PC-9 (cell line): ENCODE measurements around the gene PEX14. TPM values are rescaled to one million over a fixed set of nuclear protein-coding genes. Genes with fewer than 3 reads are reported as not detected.

Experiments used
- BruUV-seq: library from RNA; stranded (reverse); fragments of 400-500 nt; replicated peaks from 2 replicates; lab custom pipeline; 2021; lab: Mats Ljungman, UMichigan
- CTCF ChIA-PET: fragments of 300-600 bp; sonication (Branson Sonifier 250); formaldehyde crosslinking; loops from one replicate; lab custom pipeline; 2022; ENCODE audit warnings: antibody characterized with exemption; lab: Charles Lee
- POLR2A ChIA-PET: fragments of 300-600 bp; sonication (Branson Sonifier 250); formaldehyde crosslinking; loops from one replicate; lab custom pipeline; 2022; ENCODE audit warnings: antibody characterized with exemption; ENCODE audit not compliant: unreplicated experiment; lab: Charles Lee
- DNase-seq, 2 experiments: peaks; one replicate each; pipeline versions ENCODE4 v3.0.0 to v3.0.0-alpha.2; 2015 to 2022; ENCODE audit warnings: mixed read lengths in 1 of 2
- H2AFZ ChIP-seq: fragments of 200-600 bp; sonication (generic); 2 replicates; pipeline ENCODE4 v1.8.1; 2017; ENCODE audit warnings: antibody characterized with exemption
- H3F3A ChIP-seq: fragments of 200-600 bp; sonication (generic); 2 replicates; pipeline ENCODE4 v1.8.1; 2017; ENCODE audit warnings: antibody characterized with exemption, mild to moderate bottlenecking, low read depth; ENCODE audit not compliant: insufficient read depth
- H3K27ac ChIP-seq: fragments of 200-600 bp; sonication (generic); 2 replicates; pipeline ENCODE4 v1.6.1; 2016; ENCODE audit warnings: mixed run types
- H3K27me3 ChIP-seq: fragments of 200-600 bp; sonication (generic); 2 replicates; pipeline ENCODE4 v1.6.1; 2016; ENCODE audit warnings: low read depth, mixed run types; ENCODE audit not compliant: insufficient read depth
- H3K36me3 ChIP-seq: fragments of 200-600 bp; sonication (generic); 2 replicates; pipeline ENCODE4 v1.6.1; 2016; ENCODE audit warnings: low read depth, mixed run types
- H3K4me1 ChIP-seq: fragments of 200-600 bp; sonication (generic); replicated peaks from 2 replicates; pipeline ENCODE4 v1.6.1; 2016; ENCODE audit warnings: mixed run types; ENCODE audit not compliant: insufficient read depth
- H3K4me2 ChIP-seq: fragments of 200-600 bp; sonication (generic); 2 replicates; pipeline ENCODE4 v1.6.1; 2017; ENCODE audit warnings: mixed run types
- H3K4me3 ChIP-seq: fragments of 200-600 bp; sonication (generic); 2 replicates; pipeline ENCODE4 v1.6.1; 2016; ENCODE audit warnings: mixed run types
- H3K79me2 ChIP-seq: fragments of 200-600 bp; sonication (generic); 2 replicates; pipeline ENCODE4 v1.6.1; 2017; ENCODE audit warnings: low read depth, mixed run types
- H3K9me2 ChIP-seq: fragments of 200-600 bp; sonication (generic); 2 replicates; pipeline ENCODE4 v1.8.1; 2017; ENCODE audit warnings: mild to moderate bottlenecking; ENCODE audit not compliant: insufficient read depth
- H3K9me3 ChIP-seq: fragments of 200-600 bp; sonication (generic); 2 replicates; pipeline ENCODE4 v1.8.1; 2016; ENCODE audit warnings: low read depth; ENCODE audit not compliant: insufficient read depth
- H4K20me1 ChIP-seq: fragments of 200-600 bp; sonication (generic); 2 replicates; pipeline ENCODE4 v1.8.1; 2017; ENCODE audit not compliant: insufficient read depth
- CTCF ChIP-seq: fragments of 200-600 bp; sonication (generic); conservative IDR thresholded peaks from 2 replicates; pipeline ENCODE4 v1.6.1; 2017; ENCODE audit warnings: mixed run types, antibody characterized with exemption, mild to moderate bottlenecking, moderate library complexity
- EZH2 ChIP-seq: fragments of 200-600 bp; sonication (generic); IDR thresholded peaks from 2 replicates; pipeline ENCODE4 v1.8.0; 2017; ENCODE audit warnings: antibody characterized with exemption, low read depth
- intact Hi-C: fragments of 100-400 bp; cut with micrococcal nuclease; formaldehyde crosslinking; loops from one replicate; pipeline ENCODE4 v1.10.0; 2022; ENCODE audit not compliant: unreplicated experiment
- total RNA-seq: library from RNA; stranded (reverse); gene quantifications from 2 replicates; pipeline ENCODE4 v1.2.3, GENCODE V29; 2021

PEX14 gene
- total RNA-seq, 1 experiment from 2014 or later, result 28.3 TPM

DNA sequence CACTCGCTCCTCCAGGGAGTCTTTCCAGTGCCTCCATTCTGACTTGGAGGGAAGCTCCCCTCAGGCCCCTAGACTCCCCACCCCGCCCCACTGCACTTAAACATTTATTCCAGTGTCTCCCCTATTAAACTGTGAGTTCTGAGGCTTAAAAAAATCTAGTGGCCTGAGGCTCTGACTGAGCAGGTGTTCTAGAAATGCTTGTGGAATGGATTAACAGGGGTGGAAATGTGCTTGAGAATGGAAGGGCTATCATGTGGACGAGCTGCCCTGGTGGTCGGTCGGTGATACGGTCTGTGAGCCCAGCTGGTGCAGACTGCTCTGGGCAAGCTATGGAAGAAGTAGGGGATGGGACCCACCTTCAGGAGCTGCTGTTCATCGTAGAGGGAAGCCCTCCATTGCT, 130.2 kb downstream of the PEX14 start:
- Histone ChIP-seq H3K27me3 (no peaks in the 10 kb centered on the region), H3K4me2 (no peak overlapping the region), H3K79me2 (no peaks in the 10 kb centered on the region), H3F3A (peaks cover 4% of the 10 kb centered on the region), H3K36me3 (no peaks in the 10 kb centered on the region), H3K9me2 (no peaks in the 10 kb centered on the region), H3K4me1 (peaks cover 5% of the 10 kb centered on the region), H3K27ac (no peak overlapping the region), H3K9me3 (no peaks in the 10 kb centered on the region), H2AFZ (no peak overlapping the region), H4K20me1 (no peaks in the 10 kb centered on the region), H3K4me3 (no peak overlapping the region)
- no TSS peak for BruUV-seq
- POLR2A ChIA-PET, result no interaction called here
- no peak for TF ChIP-seq EZH2
- TF ChIP-seq CTCF, result no peak
- intact Hi-C loops, result no loop called here
- no peak for DNase-seq
- CTCF ChIA-PET, result no interaction called here

DNA sequence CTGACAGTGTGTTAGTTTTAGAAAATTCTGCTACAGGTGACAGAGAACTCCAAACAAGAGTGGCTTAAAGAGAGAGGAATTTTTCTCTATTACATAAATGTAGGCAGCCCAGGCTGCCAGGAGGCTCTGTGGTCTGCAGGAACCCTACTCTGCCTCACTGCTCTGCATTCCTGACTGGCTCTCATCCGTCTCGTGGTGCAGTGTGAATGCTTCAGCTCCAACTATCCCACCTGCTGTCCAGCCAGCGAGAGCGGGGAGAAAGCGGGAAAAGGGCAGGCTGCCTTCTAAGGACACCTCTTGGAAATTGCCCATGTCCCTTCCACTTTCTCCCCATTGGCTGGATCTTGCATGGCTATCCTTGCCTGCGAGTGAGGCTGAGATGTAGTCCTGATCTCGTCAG, 131.3 kb downstream of the PEX14 start:
- no peak for TF ChIP-seq CTCF
- TF ChIP-seq EZH2, result no peak
- no TSS peak for BruUV-seq
- ChIA-PET POLR2A (no interaction called here), CTCF (no interaction called here)
- H2AFZ ChIP-seq, result no peak overlapping the region
- H3K4me2 ChIP-seq, result no peak overlapping the region
- no peak overlapping the region for H3K4me3 ChIP-seq
- H3K79me2 ChIP-seq, result no peaks in the 10 kb centered on the region
- H3K27me3 ChIP-seq, result no peaks in the 10 kb centered on the region
- H3K9me3 ChIP-seq, result no peaks in the 10 kb centered on the region
- no peaks in the 10 kb centered on the region for H4K20me1 ChIP-seq
- H3K4me1 ChIP-seq, result no peaks in the 10 kb centered on the region
- no peaks in the 10 kb centered on the region for H3F3A ChIP-seq
- no peaks in the 10 kb centered on the region for H3K36me3 ChIP-seq
- H3K9me2 ChIP-seq, result no peaks in the 10 kb centered on the region
- DNase-seq, result no peak
- intact Hi-C loops, result no loop called here
- no peak overlapping the region for H3K27ac ChIP-seq

DNA sequence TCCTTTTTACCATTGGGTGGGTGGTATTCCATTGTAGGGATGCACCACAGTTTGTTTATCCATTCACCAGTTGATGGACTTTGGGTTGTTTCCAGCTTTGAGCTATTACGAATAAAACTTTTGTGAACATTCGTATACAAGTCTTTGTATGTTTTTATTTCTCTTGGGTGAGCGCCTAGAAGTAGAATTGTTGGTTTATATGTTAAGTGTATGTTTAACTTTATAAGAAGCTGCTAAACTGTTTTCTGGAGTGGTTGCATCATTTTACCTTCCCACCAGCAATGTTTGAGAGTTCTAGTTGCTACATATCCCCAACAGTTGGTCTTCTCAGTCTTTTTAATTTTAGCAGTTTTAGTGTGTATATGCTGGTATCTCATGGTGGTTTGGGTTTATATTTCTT, 132.5 kb downstream of the PEX14 start:
- Histone ChIP-seq H3K36me3 (no peaks in the 10 kb centered on the region), H3F3A (no peaks in the 10 kb centered on the region), H3K27me3 (no peaks in the 10 kb centered on the region), H2AFZ (no peak overlapping the region), H3K27ac (no peak overlapping the region), H3K4me3 (no peak overlapping the region), H3K9me3 (no peaks in the 10 kb centered on the region), H3K9me2 (no peaks in the 10 kb centered on the region), H3K4me2 (no peak overlapping the region), H3K79me2 (no peaks in the 10 kb centered on the region), H4K20me1 (no peaks in the 10 kb centered on the region), H3K4me1 (no peaks in the 10 kb centered on the region)
- no peak for DNase-seq
- intact Hi-C loops, result no loop called here
- no peak for TF ChIP-seq EZH2
- TF ChIP-seq CTCF, result no peak
- BruUV-seq, result no TSS peak
- ChIA-PET CTCF (no interaction called here), POLR2A (no interaction called here)
